Right cardiac atrium (tissue), 5 donors: ENCODE results near the gene LRRC32. TPM values are rescaled to one million over a fixed set of nuclear protein-coding genes. Genes with fewer than 3 reads are reported as not detected.
"Not testable (repeated sequence)": the region's sequence is repeated elsewhere in the genome, so short reads cannot be mapped to it uniquely, and the experiment has no call there.

ENCODE experiments used
- ATAC-seq, 2 donors: fragments of 200-7000 bp; cut with Tn5 transposase; one replicate each; pipeline versions ENCODE4 v1.8.0 to v1.9.1; 2020; ENCODE audit warnings: moderate library complexity in 2 of 2, mild to moderate bottlenecking in 1 of 2
- DNase-seq, 3 donors: peaks; one replicate each; pipeline ENCODE4 v3.0.0-alpha.2; 2020
- H3K27ac ChIP-seq: one replicate; pipeline ENCODE4 v1.5.1; 2013; ENCODE audit warnings: mild to moderate bottlenecking, low read length, control low read depth, moderate library complexity
- H3K27me3 ChIP-seq: one replicate; pipeline ENCODE4 v1.6.1; 2013; ENCODE audit not compliant: control insufficient read depth, insufficient read depth
- H3K4me1 ChIP-seq: one replicate; pipeline ENCODE4 v1.6.1; 2013; ENCODE audit warnings: low read length; ENCODE audit not compliant: control insufficient read depth, insufficient read depth
- H3K4me3 ChIP-seq: one replicate; pipeline ENCODE4 v1.5.1; 2013; ENCODE audit warnings: low read length, control low read depth
- H3K9me3 ChIP-seq: one replicate; pipeline ENCODE4 v1.6.1; 2013; ENCODE audit warnings: low read length; ENCODE audit not compliant: control insufficient read depth
- WGBS: extraction: QIAGEN DNeasy Blood & Tissue Kit; methylation state at CpG from one replicate; pipeline ENCODE4 v1.1.7; 2013; 5-methylcytosine and 5-hydroxymethylcytosine counted together
- intact Hi-C, 4 donors: fragments of 100-400 bp; cut with DNase I; formaldehyde crosslinking; loops; one replicate each; pipeline versions ENCODE4 v1.11.0 to v1.14.0; 2022 to 2023
- polyA plus RNA-seq: library from polyadenylated mRNA; stranded (reverse); fragments of 200-250 nt; gene quantifications from one replicate; pipeline ENCODE4 v1.2.3, GENCODE V29; 2013
- total RNA-seq, 4 donors: library from RNA; stranded (reverse); fragmentation: NEBNext Ultra II Directional; extraction: Animal tissue kit (Norgen Biotek cat#: 25700); gene quantifications; one replicate each; pipeline ENCODE4 v1.2.1, GENCODE V29; 2021
- donor health status: healthy with polysubstance abuse.
- donor health status: DM: no; HTN: yes; CAD: no.
- donor health status: DM: no; HTN: no; CAD: no.
- donor health status: DM: no; HTN: yes; CAD: no; lungs with severe emphysema.
- donor health status: DM: yes; HTN: yes; CAD: no.

Gene LRRC32
- total and polyA plus RNA-seq, 5 donors, result 27.7 to 72.1 (median 47.1) TPM

DNA sequence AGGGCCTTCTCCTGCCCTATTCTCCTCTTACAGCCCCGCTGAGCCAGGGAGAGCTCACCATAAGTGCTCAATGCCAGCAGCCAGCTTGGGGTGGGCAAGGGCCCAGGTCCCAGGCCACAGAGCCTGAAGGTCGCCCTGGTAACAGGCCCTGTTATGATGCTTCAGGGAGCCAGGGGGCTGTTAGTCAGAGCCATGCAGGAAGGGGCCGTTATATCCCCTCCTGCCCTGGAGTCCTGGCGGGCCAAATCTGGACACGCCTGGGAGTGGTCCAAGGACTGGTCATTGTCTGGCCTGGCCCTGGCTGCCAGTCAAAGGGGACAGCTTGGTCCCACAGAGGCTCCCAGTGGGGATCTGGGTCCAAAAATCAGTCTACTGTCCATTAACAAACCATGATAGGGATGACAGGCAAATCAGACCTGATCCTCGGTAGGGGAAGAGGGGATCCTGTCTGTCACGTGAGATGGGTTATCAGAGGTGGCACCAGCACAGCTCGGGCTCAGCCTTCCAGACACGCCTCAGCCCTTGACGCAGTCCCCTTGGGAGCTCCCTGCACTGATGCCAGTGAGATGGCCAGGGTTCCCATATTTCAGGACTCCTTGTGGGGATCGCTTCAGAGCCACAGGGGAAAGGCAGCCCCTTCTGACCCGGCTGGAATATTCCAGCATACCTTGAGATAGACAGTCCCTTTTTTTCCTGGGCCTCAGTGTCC, 55.9 kb downstream of the LRRC32 start:
- Histone ChIP-seq H3K27ac (peak overlapping the region; percentile 79), H3K4me1 (peaks cover 33% of the 10 kb centered on the region), H3K9me3 (no peaks in the 10 kb centered on the region), H3K4me3 (no peak overlapping the region), H3K27me3 (no peaks in the 10 kb centered on the region)
- intact Hi-C loops, result no loop called here
- WGBS, result 35% methylated on average over 12 of the region's 12 CpGs
- DNase-seq (peak; percentile 89 to 91 (median 90)), ATAC-seq (peak; percentile 82 to 91)

DNA sequence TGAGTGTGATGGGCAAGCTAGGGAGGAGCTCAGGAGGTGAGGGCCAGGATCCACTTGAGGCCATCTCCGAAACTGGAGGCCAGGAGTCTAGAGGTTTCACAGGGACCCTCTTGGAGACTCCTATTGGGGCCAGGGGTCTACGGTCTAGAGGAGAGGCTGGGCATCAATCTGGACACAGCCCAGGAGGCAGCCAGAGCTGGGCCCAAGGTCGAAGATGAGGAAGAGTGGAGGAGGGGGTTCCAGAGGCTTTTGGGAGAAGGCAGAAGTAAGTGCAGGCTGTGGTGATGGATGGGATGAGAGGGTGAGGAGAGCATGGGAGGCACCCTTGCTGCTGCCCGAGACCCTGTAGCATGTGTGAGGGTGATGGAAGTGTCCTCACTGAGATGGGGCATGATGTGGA, 56.6 kb downstream of the LRRC32 start:
- intact Hi-C loops, result no loop called here
- DNase-seq (peak in 1 of 3 donors; percentile 20), ATAC-seq (no peak)
- no peaks in the 10 kb centered on the region for H3K27me3 ChIP-seq
- H3K4me1 ChIP-seq, result peaks cover 33% of the 10 kb centered on the region
- no peaks in the 10 kb centered on the region for H3K9me3 ChIP-seq
- WGBS, result 91% methylated on average over 4 of the region's 4 CpGs
- H3K4me3 ChIP-seq, result no peak overlapping the region
- peak overlapping the region; percentile 70 for H3K27ac ChIP-seq

DNA sequence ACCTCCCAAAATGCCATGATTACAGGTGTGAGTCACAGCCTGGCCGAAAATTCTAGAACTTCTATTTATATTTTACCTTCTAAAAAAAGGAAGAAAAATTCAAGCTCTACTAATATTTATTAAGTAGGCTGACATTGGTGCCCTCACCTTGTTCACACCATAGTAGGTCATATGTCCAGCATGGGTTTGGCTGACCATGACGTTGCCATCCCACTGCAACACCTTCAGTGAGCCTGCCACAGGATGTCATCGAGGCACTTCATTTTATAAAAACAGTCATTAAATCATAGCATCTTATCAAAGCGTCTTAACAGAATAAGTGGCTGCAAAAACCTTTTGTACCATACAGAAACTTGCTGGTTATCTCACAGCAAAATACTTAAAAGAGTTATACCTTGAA, 58.3 kb downstream of the LRRC32 start:
- Histone ChIP-seq H3K27ac (no peak overlapping the region), H3K4me1 (peaks cover 31% of the 10 kb centered on the region), H3K27me3 (no peaks in the 10 kb centered on the region), H3K9me3 (no peaks in the 10 kb centered on the region), H3K4me3 (no peak overlapping the region)
- WGBS, result 91% methylated on average over 4 of the region's 4 CpGs
- no peak for ATAC-seq
- intact Hi-C loops, result no loop called here
- no peak for DNase-seq

DNA sequence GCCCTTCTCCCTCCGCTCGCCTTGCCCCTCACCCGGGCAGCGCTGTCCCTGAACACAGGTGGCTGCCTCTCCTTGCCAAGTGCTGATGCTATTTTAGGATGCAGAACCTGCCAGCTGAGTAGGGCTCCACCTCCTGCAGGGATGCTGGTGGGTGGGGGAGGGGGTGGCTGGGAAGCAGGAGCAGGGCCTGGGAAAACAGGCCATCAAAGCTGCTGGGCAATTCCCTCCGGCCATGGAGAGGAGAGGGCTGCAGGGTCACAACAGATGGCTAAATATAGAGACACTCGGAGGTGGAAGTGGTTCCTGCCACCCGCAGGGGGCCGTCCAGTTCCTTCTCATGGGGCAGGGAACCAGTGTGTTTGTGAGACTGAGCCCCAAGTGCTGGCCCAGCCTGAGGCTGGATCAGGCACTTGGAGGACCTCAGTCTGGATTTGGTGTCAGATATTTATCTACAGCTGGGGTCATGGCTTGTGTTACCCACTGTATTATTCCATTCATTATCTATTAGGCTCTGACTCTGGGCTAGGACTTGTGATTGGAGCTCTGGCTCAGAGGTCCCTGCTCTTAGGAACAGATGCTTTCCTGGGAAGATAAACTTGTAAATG, 59.6 kb downstream of the LRRC32 start:
- DNase-seq (peak in 2 of 3 donors; percentile 57 to 78), ATAC-seq (peak in 1 of 2 donors; percentile 7)
- WGBS, result 38% methylated on average over 8 of the region's 8 CpGs
- peak overlapping the region; percentile 3 for H3K27ac ChIP-seq
- intact Hi-C loops, result no loop called here
- no peaks in the 10 kb centered on the region for H3K9me3 ChIP-seq
- H3K4me3 ChIP-seq, result no peak overlapping the region
- peaks cover 23% of the 10 kb centered on the region for H3K4me1 ChIP-seq
- H3K27me3 ChIP-seq, result no peaks in the 10 kb centered on the region

- intact Hi-C loops, result no loop called here
- H3K27ac ChIP-seq, result no peak overlapping the region
- no peak for DNase-seq
- no peaks in the 10 kb centered on the region for H3K9me3 ChIP-seq
- H3K27me3 ChIP-seq, result no peaks in the 10 kb centered on the region
- ATAC-seq, result no peak
- peaks cover 24% of the 10 kb centered on the region for H3K4me1 ChIP-seq
- H3K4me3 ChIP-seq, result no peak overlapping the region
- WGBS, result 94% methylated on average over 4 of the region's 4 CpGs
These were observed 60.2 kb downstream of the LRRC32 start for GRCh38 chr11:76610371-76610770.

- Histone ChIP-seq H3K9me3 (no peaks in the 10 kb centered on the region), H3K27ac (no peak overlapping the region), H3K4me3 (no peak overlapping the region), H3K4me1 (peaks cover 22% of the 10 kb centered on the region), H3K27me3 (no peaks in the 10 kb centered on the region)
- DNase-seq (peak in 1 of 3 donors; percentile 36), ATAC-seq (no peak)
- intact Hi-C loops, result no loop called here
- WGBS, result 70% methylated on average over 8 of the region's 8 CpGs
These were observed 60.7 kb downstream of the LRRC32 start for GRCh38 chr11:76609736-76610370.

DNA sequence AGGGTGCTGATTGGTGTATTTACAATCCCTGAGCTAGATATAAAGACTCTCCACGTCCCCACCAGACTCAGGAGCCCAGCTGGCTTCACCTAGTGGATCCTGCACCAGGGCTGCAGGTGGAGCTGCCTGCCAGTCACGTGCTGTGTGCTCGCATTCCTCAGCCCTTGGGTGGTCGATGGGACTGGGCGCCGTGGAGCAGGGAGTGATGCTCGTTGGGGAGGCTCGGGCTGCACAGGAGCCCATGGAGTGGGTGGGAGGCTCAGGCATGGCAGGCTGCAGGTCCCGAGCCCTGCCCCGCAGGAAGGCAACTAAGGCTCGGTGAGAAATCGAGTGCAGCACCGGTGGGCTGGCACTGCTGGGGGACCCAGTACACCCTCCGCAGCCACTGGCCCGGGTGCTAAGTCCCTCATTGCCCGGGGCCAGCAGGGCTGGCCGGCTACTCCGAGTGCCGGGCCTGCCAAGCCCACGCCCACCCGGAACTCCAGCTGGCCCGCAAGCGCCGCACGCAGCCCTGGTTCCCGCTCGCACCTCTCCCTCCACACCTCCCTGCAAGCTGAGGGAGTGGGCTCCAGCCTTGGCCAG, 61.6 kb downstream of the LRRC32 start:
- H3K27me3 ChIP-seq, ATAC-seq, H3K9me3 ChIP-seq, intact Hi-C loops, H3K4me3 ChIP-seq, H3K27ac ChIP-seq: not testable (repeated sequence)
- peaks cover 23% of the 10 kb centered on the region for H3K4me1 ChIP-seq
- 97% methylated on average over 26 of the region's 27 CpGs for WGBS
- peak in 1 of 3 donors; percentile 62 for DNase-seq

- H3K9me3 ChIP-seq, intact Hi-C loops, ATAC-seq, H3K4me3 ChIP-seq, H3K27me3 ChIP-seq, H3K27ac ChIP-seq, DNase-seq: not testable (repeated sequence)
- peaks cover 29% of the 10 kb centered on the region for H3K4me1 ChIP-seq
- WGBS, result 97% methylated on average over 11 of the region's 11 CpGs
These were observed 62.3 kb downstream of the LRRC32 start for GRCh38 chr11:76608228-76608627.

Other genes with a start within 250 kb of the LRRC32 start
- 10 to 100 TPM; 19.1 to 22.7 (median 20.6) TPM for gene EMSY, start 225.7 kb downstream of the LRRC32 start, total RNA-seq
- 7.8 TPM for gene EMSY, start 225.7 kb downstream of the LRRC32 start, polyA plus RNA-seq
- gene TSKU, start 112.6 kb upstream of the LRRC32 start, total RNA-seq, result 10 to 100 TPM; 10.6 to 26.8 (median 15.3) TPM
- 14.1 TPM for gene TSKU, start 112.6 kb upstream of the LRRC32 start, polyA plus RNA-seq
- 10 to 100 TPM; 10.6 to 16.1 (median 12.9) TPM for gene ACER3, start 190.2 kb upstream of the LRRC32 start, total RNA-seq
- 4.1 TPM for gene ACER3, start 190.2 kb upstream of the LRRC32 start, polyA plus RNA-seq